ENCODE measurements around the gene ATP9B. TPM values are rescaled to one million over a fixed set of nuclear protein-coding genes. Genes with fewer than 3 reads are reported as not detected.
"Not testable (repeated sequence)": the region's sequence is repeated elsewhere in the genome, so short reads cannot be mapped to it uniquely, and the experiment has no call there.

The ATP9B gene
- polyA plus RNA-seq, 4 donors, result 29.3 to 36.4 (median 32.7) TPM

GRCh38 chr18:79375441-79376154, 306.4 kb downstream of the ATP9B start:
- DNase-seq (ENCODE audit: low read depth in 4 of 4, low spot score in 3 of 4), result no peak

- not testable (repeated sequence) for DNase-seq (ENCODE audit: low read depth in 4 of 4, low spot score in 3 of 4)
Observed at GRCh38 chr18:79376661-79377060, 307.5 kb downstream of the ATP9B start.

GRCh38 chr18:79377187-79377891, 308.1 kb downstream of the ATP9B start:
- no peak for DNase-seq (ENCODE audit: low read depth in 4 of 4, low spot score in 3 of 4)

- no peak for DNase-seq (ENCODE audit: low read depth in 4 of 4, low spot score in 3 of 4)
Observed at GRCh38 chr18:79378536-79379250, 309.5 kb downstream of the ATP9B start.

GRCh38 chr18:79379251-79379905, 310.2 kb downstream of the ATP9B start:
- DNase-seq (ENCODE audit: low read depth in 4 of 4, low spot score in 3 of 4), result no peak

GRCh38 chr18:79379931-79380815, 311.0 kb downstream of the ATP9B start:
- no peak for DNase-seq (ENCODE audit: low read depth in 4 of 4, low spot score in 3 of 4)

- no peak for DNase-seq (ENCODE audit: low read depth in 4 of 4, low spot score in 3 of 4)
Observed at GRCh38 chr18:79380816-79381806, 311.9 kb downstream of the ATP9B start.

GRCh38 chr18:79381811-79382311, 312.7 kb downstream of the ATP9B start:
- DNase-seq (ENCODE audit: low read depth in 4 of 4, low spot score in 3 of 4), result no peak

- DNase-seq (ENCODE audit: low read depth in 4 of 4, low spot score in 3 of 4), result no peak
Observed at GRCh38 chr18:79382681-79383387, 313.6 kb downstream of the ATP9B start.

- DNase-seq (ENCODE audit: low read depth in 4 of 4, low spot score in 3 of 4), result no peak
Observed at GRCh38 chr18:79383388-79384056, 314.3 kb downstream of the ATP9B start.

GRCh38 chr18:79384151-79384807, 315.1 kb downstream of the ATP9B start:
- no peak for DNase-seq (ENCODE audit: low read depth in 4 of 4, low spot score in 3 of 4)

- no peak for DNase-seq (ENCODE audit: low read depth in 4 of 4, low spot score in 3 of 4)
Observed at GRCh38 chr18:79384834-79385233, 315.6 kb downstream of the ATP9B start.

- DNase-seq (ENCODE audit: low read depth in 4 of 4, low spot score in 3 of 4), result no peak
Observed at GRCh38 chr18:79385326-79385707, 316.1 kb downstream of the ATP9B start.

GRCh38 chr18:79385708-79386341, 316.6 kb downstream of the ATP9B start:
- no peak for DNase-seq (ENCODE audit: low read depth in 4 of 4, low spot score in 3 of 4)

GRCh38 chr18:79386547-79386946, 317.4 kb downstream of the ATP9B start:
- DNase-seq (ENCODE audit: low read depth in 4 of 4, low spot score in 3 of 4), result no peak

- DNase-seq (ENCODE audit: low read depth in 4 of 4, low spot score in 3 of 4), result no peak
Observed at GRCh38 chr18:79387214-79387613, 318.0 kb downstream of the ATP9B start.

- no peak for DNase-seq (ENCODE audit: low read depth in 4 of 4, low spot score in 3 of 4)
Observed at GRCh38 chr18:79387615-79388014, 318.4 kb downstream of the ATP9B start.
